ENCODE results near the gene ZNF48. TPM values are rescaled to one million over a fixed set of nuclear protein-coding genes. Genes with fewer than 3 reads are reported as not detected.
A peak's percentile ranks its signal among the peaks of the same experiment; 100 is the strongest.

ZNF48 gene
- total RNA-seq, 1 donor, result 3.8 TPM

DNA sequence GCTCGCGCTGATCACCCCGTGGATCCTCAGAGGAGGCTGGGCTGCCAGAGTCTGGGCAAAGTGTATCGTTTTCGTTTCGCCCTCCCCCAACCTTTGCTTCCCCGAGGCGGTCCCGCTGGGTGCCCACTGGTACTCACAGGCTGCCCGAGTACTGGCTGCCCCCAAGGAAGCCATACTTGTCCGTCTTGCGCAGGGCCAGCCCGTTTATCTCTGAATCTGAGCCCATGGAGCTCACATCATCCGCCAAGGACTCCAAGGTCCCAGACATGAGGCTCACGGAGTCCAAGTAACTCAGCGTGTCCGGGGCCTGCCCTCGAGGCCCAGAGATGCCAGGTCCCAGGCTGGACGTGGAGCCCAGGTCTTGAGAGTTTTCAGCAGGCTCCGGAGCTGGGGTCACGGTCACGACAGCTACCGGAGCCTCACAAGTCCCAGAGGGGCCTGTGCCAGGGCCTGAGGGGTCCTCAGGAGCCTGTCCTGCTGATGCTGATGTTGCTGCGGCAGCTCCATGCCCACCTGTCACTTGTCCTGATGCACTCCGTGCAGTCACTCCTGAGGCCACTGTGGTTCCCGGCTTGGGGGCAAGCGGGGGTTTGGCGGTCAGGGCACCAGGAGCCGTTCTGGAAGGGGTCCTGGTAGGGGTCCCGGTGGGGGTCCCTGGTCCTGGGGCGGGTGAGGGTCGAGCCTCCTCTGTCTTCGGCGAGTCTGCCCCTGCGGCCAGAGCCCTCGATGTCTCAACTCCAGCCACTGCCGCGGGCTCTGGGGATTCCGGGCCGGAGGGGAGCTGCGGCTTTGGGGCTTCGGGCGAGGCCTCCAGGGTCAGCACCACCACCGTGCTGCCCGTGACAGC, 25.9 kb upstream of the ZNF48 start:
- Histone ChIP-seq H3K4me1 (ENCODE audit: insufficient read depth, low read length) (peaks cover 39% of the 10 kb centered on the region), H3K4me3 (ENCODE audit: low read length) (peak overlapping the region; percentile 58), H3K27me3 (ENCODE audit: insufficient read depth, low read length) (no peaks in the 10 kb centered on the region), H3K9me3 (ENCODE audit: low read depth, low read length) (no peaks in the 10 kb centered on the region)

DNA sequence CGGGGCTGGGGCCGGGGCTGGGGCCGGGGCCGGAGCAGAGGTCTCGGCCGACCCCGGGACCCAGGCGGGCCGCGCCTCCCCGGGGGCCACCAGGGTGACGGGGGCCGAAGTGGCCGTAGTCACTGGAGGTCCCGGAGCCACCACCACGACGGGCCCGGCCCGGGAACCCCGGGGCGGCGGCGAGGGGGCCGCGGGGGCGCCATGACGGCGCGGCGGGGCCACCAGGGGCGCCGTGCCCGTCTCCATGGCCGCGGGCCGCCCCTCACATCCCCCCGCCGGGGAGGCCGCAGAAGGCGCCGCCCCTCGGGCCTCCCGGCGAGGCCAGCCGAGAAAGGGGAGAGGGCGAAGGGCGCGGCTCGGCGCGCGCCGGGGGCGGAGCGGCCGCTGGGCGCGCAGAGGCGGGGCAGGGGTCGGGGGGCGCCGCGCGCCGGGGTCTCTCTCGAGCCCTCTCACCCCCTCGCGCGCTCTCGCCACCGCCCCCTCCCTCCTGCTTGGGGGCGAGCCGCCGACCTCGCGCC, 25.2 kb upstream of the ZNF48 start:
- Histone ChIP-seq H3K4me3 (ENCODE audit: low read length) (peak overlapping the region; percentile 58), H3K27me3 (ENCODE audit: insufficient read depth, low read length) (no peaks in the 10 kb centered on the region), H3K4me1 (ENCODE audit: insufficient read depth, low read length) (peaks cover 39% of the 10 kb centered on the region), H3K9me3 (ENCODE audit: low read depth, low read length) (no peaks in the 10 kb centered on the region)

DNA sequence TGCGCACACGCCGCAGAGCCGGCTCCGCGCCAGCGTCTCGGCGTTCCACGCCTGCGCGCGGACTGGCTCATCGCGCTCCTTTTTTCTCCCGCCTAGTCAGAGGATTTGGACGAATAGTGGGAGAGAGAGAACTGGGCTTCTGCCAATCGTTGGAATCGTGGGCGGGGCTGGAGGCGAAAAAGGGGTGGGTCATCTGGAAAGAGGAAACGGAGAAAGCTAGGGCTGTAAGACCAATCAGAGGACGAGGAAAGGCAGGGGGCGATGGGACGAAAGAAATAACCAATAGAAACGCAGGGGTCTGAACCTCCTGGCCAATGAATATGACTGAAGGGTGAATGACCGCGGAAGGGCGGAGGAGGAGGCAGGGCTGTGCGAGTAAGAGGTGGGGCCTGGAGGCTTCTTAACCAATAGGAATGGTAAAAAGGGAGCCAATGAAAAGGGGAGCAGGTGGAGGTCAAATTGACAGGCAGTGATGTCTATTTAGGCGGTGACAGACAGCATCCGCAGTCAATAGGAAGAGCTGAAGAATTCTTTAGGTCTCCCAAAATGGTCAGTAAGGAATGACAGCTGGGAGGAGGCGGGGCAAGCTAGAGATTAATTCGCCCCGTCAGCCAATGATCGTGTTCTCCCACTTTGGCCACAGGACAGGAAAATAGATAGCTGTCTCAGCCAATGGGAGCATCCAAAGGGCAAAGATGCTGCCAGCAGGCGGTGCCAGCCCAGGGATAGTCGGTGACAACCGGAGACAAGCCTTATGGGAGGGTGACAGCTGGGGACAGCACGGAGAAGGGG, 24.6 kb upstream of the ZNF48 start, which contains the start of gene TBC1D10B:
Gene TBC1D10B, minus strand, starts transcription at position 39 of the 792 bp plus-strand sequence. CDS start 311 bp downstream, outside the sequence.
- peaks cover 39% of the 10 kb centered on the region for H3K4me1 ChIP-seq (ENCODE audit: insufficient read depth, low read length)
- no peaks in the 10 kb centered on the region for H3K9me3 ChIP-seq (ENCODE audit: low read depth, low read length)
- no peaks in the 10 kb centered on the region for H3K27me3 ChIP-seq (ENCODE audit: insufficient read depth, low read length)
- H3K4me3 ChIP-seq (ENCODE audit: low read length), result peak within 1 kb of the TSS; percentile 58

DNA sequence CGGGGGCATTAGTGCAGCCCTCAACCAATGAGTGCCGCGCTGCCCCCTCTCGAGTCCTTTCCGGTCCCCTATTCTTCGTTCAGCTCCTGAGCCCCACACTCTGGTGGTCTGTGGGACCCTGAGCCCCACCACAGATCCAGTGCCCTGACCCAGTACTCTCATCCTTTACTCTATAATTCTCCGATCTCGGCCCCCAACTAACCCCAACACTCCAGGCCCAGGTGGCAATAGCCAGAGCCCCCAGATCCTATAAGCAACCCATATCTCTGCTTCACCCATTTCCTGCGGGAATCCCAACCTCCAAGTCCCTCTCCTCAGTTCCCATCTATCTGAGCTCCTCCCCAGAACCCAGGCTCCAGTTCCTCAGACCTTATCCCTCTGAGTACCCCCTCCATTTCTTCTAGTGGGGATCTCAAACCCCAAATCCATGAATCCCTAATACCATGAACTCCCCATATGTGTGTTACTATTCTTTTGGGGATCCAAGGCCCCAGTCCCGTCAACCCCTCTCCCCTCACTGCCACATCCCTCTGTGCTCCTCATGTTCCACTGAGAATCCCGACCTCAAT, 23.9 kb upstream of the ZNF48 start:
- Histone ChIP-seq H3K9me3 (ENCODE audit: low read depth, low read length) (no peaks in the 10 kb centered on the region), H3K4me1 (ENCODE audit: insufficient read depth, low read length) (peaks cover 40% of the 10 kb centered on the region), H3K4me3 (ENCODE audit: low read length) (peak overlapping the region; percentile 32), H3K27me3 (ENCODE audit: insufficient read depth, low read length) (no peaks in the 10 kb centered on the region)

GRCh38 chr16:30372038-30372712, 23.0 kb upstream of the ZNF48 start:
- H3K4me3 ChIP-seq (ENCODE audit: low read length), result no peak overlapping the region
- peaks cover 42% of the 10 kb centered on the region for H3K4me1 ChIP-seq (ENCODE audit: insufficient read depth, low read length)
- H3K9me3 ChIP-seq (ENCODE audit: low read depth, low read length), result no peaks in the 10 kb centered on the region
- no peaks in the 10 kb centered on the region for H3K27me3 ChIP-seq (ENCODE audit: insufficient read depth, low read length)

- no peaks in the 10 kb centered on the region for H3K27me3 ChIP-seq (ENCODE audit: insufficient read depth, low read length)
- peaks cover 40% of the 10 kb centered on the region for H3K4me1 ChIP-seq (ENCODE audit: insufficient read depth, low read length)
These were observed 22.5 kb upstream of the ZNF48 start for GRCh38 chr16:30372725-30373124.

DNA sequence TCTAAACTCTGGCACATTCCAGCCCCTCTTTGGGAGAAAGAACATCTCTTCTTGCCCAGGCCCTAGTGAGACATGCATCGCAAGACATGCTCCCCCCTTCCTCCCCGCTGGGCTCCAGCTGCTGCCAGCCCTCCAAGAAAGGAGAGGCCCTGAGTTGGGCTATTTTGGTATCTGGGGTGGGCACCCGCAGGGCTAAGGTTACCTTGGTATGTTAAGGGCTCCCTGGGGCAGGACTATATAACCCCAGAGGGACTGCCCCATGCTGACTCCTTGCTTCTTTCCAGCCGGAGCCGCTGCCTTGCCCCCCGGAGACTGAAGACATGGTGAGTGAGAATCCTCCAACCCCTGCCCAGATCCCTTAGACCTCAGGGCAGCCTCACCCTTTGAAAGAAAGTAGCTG, 20.7 kb upstream of the ZNF48 start, which contains the start of gene MYL11:
Gene MYL11, plus strand, starts transcription at position 265 of the 400 bp plus-strand sequence. Its CDS starts 56 bp downstream, at position 321.
- Histone ChIP-seq H3K9me3 (ENCODE audit: low read depth, low read length) (no peaks in the 10 kb centered on the region), H3K27me3 (ENCODE audit: insufficient read depth, low read length) (no peaks in the 10 kb centered on the region), H3K4me3 (ENCODE audit: low read length) (no peak within 1 kb of the TSS), H3K4me1 (ENCODE audit: insufficient read depth, low read length) (peaks cover 34% of the 10 kb centered on the region)

More at GRCh38 chr16:30372725-30373124, 22.5 kb upstream of the ZNF48 start:
- Histone ChIP-seq H3K9me3 (ENCODE audit: low read depth, low read length) (no peaks in the 10 kb centered on the region), H3K4me3 (ENCODE audit: low read length) (no peak overlapping the region)

- Histone ChIP-seq H3K4me3 (ENCODE audit: low read length) (no peak overlapping the region), H3K4me1 (ENCODE audit: insufficient read depth, low read length) (peaks cover 47% of the 10 kb centered on the region), H3K27me3 (ENCODE audit: insufficient read depth, low read length) (no peaks in the 10 kb centered on the region), H3K9me3 (ENCODE audit: low read depth, low read length) (no peaks in the 10 kb centered on the region)
These were observed 19.4 kb upstream of the ZNF48 start for GRCh38 chr16:30375864-30376263.

DNA sequence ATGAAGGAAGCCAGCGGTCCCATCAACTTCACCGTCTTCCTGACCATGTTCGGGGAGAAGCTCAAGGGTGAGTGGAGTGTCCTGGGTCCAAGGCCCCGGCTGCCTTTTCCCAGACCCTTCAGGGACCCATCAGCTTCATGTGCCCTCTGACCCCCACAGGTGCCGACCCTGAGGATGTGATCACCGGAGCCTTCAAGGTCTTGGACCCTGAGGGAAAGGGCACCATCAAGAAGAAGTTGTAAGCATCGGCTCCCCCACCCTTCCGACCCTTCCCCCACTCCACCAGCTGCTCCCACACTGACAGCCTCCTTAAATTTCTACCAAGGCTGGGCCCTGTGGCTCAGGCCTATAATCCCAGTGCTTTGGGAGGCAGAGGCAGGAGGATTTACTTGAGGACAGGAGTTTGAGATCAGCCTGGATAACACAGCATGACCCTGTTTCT, 18.7 kb upstream of the ZNF48 start:
- peaks cover 47% of the 10 kb centered on the region for H3K4me1 ChIP-seq (ENCODE audit: insufficient read depth, low read length)
- no peak overlapping the region for H3K4me3 ChIP-seq (ENCODE audit: low read length)
- H3K9me3 ChIP-seq (ENCODE audit: low read depth, low read length), result no peaks in the 10 kb centered on the region
- H3K27me3 ChIP-seq (ENCODE audit: insufficient read depth, low read length), result no peaks in the 10 kb centered on the region

DNA sequence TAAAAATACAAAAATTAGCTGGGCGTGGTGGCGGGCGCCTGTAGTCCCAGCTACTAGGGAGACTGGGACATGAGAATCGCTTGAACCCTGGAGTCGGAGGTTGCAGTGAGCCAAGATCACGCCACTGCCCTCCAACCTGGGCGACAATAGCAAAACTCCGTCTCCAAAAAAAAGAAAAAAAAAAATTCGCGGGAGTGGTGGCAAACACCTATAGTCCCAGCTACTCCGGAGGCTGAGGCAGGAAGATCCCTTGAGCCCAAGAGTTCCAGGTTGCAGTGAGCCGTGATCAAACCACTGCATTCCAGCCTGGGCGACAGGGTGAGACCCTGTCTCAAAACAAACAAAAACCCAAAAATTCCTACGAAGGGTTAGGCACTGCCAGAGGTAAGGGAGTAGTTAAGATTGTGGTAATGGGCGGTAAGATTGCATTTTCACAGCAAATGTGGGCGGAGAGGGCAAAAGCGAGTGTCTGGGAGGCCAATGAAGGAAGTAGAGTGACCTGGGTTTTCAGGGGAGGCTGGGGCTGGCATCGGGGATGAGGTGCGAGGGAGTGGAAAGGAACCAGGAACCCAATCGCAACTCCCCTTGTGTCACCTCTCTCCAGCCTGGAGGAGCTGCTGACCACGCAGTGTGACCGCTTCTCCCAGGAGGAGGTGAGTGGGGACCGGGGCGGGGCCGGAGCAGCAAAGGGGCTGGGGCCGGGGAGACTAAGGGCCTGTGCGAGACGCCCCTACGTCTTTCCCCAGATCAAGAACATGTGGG, 18.0 kb upstream of the ZNF48 start:
- Histone ChIP-seq H3K27me3 (ENCODE audit: insufficient read depth, low read length) (no peaks in the 10 kb centered on the region), H3K9me3 (ENCODE audit: low read depth, low read length) (no peaks in the 10 kb centered on the region), H3K4me1 (ENCODE audit: insufficient read depth, low read length) (peaks cover 53% of the 10 kb centered on the region), H3K4me3 (ENCODE audit: low read length) (peak overlapping the region; percentile 68)

GRCh38 chr16:30377812-30378235, 17.4 kb upstream of the ZNF48 start:
- peaks cover 59% of the 10 kb centered on the region for H3K4me1 ChIP-seq (ENCODE audit: insufficient read depth, low read length)
- H3K9me3 ChIP-seq (ENCODE audit: low read depth, low read length), result no peaks in the 10 kb centered on the region
- peak overlapping the region; percentile 68 for H3K4me3 ChIP-seq (ENCODE audit: low read length)
- no peaks in the 10 kb centered on the region for H3K27me3 ChIP-seq (ENCODE audit: insufficient read depth, low read length)

DNA sequence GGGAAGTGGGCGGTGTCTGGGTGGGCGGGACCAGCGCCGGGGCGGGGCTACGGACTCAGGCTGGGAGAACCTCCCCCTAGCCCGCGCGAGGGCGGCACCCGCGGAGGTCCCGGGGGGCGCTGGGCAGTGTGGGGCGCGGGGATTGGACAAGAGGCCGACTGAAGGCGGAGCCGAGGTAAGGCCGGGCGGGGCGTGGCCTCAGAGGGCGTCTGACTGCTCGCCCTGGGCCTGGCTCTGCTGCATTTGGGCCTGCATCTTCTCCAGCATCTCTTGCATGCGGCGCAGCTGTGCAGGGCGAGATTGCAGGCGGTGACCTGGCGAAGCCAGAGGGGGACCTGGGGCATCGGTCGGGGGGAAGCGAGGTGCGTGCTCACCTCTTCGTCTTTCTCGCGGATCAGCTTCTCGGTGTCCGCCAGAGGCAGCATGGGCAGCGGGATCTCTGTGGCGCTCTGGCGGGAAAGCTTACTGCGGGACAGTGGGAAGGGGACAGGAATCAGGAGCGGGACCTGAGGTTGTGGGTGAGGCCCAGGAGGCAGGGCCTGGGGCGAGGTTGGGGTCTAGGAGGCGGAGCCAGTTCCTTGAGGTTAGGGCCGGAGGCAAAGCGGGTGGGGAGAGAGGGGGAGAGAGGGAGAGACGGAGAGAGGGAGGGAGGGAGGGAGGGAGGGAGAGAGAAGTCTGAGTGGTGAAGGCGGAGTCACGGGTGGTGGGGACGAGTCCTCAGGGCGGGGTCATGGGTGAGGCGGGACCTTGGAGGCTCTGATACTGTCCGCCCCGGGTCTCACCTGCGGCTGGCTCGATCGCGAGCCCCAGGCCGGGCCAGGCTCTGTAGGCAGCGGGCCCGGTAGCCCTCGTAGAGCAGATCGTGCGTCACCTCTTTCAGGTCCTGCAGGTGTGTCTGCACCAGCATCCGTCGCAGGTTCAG, 16.7 kb upstream of the ZNF48 start:
- Histone ChIP-seq H3K9me3 (ENCODE audit: low read depth, low read length) (no peaks in the 10 kb centered on the region), H3K4me1 (ENCODE audit: insufficient read depth, low read length) (peaks cover 65% of the 10 kb centered on the region), H3K27me3 (ENCODE audit: insufficient read depth, low read length) (no peaks in the 10 kb centered on the region), H3K4me3 (ENCODE audit: low read length) (peak overlapping the region; percentile 68)

Measured in mononuclear cell (primary cell).